DOHH2 (cell line): ENCODE data around the gene HMX2.

Source experiments
- H3F3A ChIP-seq: fragments of 200-600 bp; sonication (generic), shearing (Covaris generic); 2 replicates; pipeline ENCODE4 v1.6.0; 2016; ENCODE audit warnings: antibody characterized with exemption, mild to moderate bottlenecking; ENCODE audit not compliant: control insufficient read depth, insufficient read depth
- H3K27ac ChIP-seq: fragments of 200-600 bp; sonication (generic); 2 replicates; pipeline ENCODE4 v1.5.1; 2014; ENCODE audit warnings: low read depth, mild to moderate bottlenecking, low read length, moderate library complexity
- H3K27me3 ChIP-seq: fragments of 200-600 bp; sonication (generic); 2 replicates; pipeline ENCODE4 v1.6.1; 2014; ENCODE audit warnings: mild to moderate bottlenecking, low read length, mixed read lengths; ENCODE audit not compliant: control insufficient read depth
- H3K36me3 ChIP-seq: fragments of 200-600 bp; sonication (generic); 2 replicates; pipeline ENCODE4 v1.6.1; 2014; ENCODE audit warnings: mild to moderate bottlenecking, low read length, moderate library complexity, mixed read lengths; ENCODE audit not compliant: control insufficient read depth
- H3K4me1 ChIP-seq: fragments of 200-600 bp; sonication (generic); 2 replicates; pipeline ENCODE4 v1.6.1; 2014; ENCODE audit warnings: mild to moderate bottlenecking, low read length, mixed read lengths; ENCODE audit not compliant: control insufficient read depth
- H3K4me2 ChIP-seq: fragments of 200-600 bp; sonication (generic); 2 replicates; pipeline ENCODE4 v1.6.0; 2014; ENCODE audit warnings: mild to moderate bottlenecking, low read length, moderate library complexity
- H3K4me3 ChIP-seq: fragments of 200-600 bp; sonication (generic); 2 replicates; pipeline ENCODE4 v1.5.1; 2014; ENCODE audit warnings: mild to moderate bottlenecking, low read length, mixed read lengths
- H3K79me2 ChIP-seq: fragments of 200-600 bp; sonication (generic); 2 replicates; pipeline ENCODE4 v1.6.1; 2014; ENCODE audit warnings: mild to moderate bottlenecking, low read length, mixed read lengths; ENCODE audit not compliant: control insufficient read depth
- H3K9me2 ChIP-seq: fragments of 200-600 bp; sonication (generic); replicated peaks from 2 replicates; pipeline ENCODE4 v1.6.1; 2014; ENCODE audit warnings: mild to moderate bottlenecking, low read length, mixed read lengths; ENCODE audit not compliant: control insufficient read depth
- H3K9me3 ChIP-seq: fragments of 200-600 bp; sonication (generic); 2 replicates; pipeline ENCODE4 v1.6.1; 2014; ENCODE audit warnings: antibody characterized with exemption, low read length, mixed read lengths; ENCODE audit not compliant: control insufficient read depth, insufficient read depth
- H4K20me1 ChIP-seq: fragments of 200-600 bp; sonication (generic); 2 replicates; pipeline ENCODE4 v1.6.0; 2014; ENCODE audit warnings: low read depth, mild to moderate bottlenecking, antibody characterized with exemption, low read length, moderate library complexity; ENCODE audit not compliant: control insufficient read depth, insufficient read depth
- EZH2phosphoT487 ChIP-seq: fragments of 200-600 bp; sonication (generic); IDR thresholded peaks from 2 replicates; pipeline ENCODE4 v1.6.1; 2017; ENCODE audit warnings: borderline replicate concordance, mild to moderate bottlenecking, antibody characterized with exemption, low read length, moderate library complexity, mixed read lengths
- TF ChIP-seq, protein P1 (sequence below): fragments of 200-600 bp; sonication (generic); IDR thresholded peaks from one replicate; pipeline ENCODE4 v1.5.1; 2014; ENCODE audit warnings: antibody characterized with exemption, mild to moderate bottlenecking, low read depth, low read length; ENCODE audit not compliant: poor library complexity, severe bottlenecking

Gene HMX2

DNA sequence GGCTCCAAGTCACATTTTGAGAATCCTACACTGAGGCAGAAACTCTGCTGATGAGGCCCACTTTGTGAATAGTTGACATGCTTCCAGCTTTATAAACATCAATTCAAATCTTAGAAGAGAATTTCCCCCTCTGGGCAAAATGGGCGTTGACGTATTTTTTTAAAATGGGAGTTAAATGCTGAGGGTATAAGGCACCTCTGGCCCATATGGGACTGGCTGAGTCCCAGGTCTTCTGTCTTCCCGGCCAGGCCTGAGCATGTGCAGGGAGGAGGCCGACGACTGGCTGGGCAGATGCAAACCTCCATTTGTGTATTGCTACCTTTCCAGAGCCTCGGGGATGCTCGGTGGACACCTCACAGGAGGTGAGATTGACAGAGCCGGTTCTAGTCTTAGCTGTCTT lies 44.0 kb downstream of the HMX2 start:
- Histone ChIP-seq H3K36me3 (no peaks in the 10 kb centered on the region), H4K20me1 (no peaks in the 10 kb centered on the region), H3K9me2 (no peaks in the 10 kb centered on the region), H3K4me3 (no peak overlapping the region), H3K9me3 (no peaks in the 10 kb centered on the region), H3K4me2 (no peak overlapping the region), H3K79me2 (no peaks in the 10 kb centered on the region), H3K27me3 (no peaks in the 10 kb centered on the region), H3K4me1 (no peaks in the 10 kb centered on the region), H3K27ac (no peak overlapping the region), H3F3A (no peaks in the 10 kb centered on the region)
- TF ChIP-seq, protein P1, sequence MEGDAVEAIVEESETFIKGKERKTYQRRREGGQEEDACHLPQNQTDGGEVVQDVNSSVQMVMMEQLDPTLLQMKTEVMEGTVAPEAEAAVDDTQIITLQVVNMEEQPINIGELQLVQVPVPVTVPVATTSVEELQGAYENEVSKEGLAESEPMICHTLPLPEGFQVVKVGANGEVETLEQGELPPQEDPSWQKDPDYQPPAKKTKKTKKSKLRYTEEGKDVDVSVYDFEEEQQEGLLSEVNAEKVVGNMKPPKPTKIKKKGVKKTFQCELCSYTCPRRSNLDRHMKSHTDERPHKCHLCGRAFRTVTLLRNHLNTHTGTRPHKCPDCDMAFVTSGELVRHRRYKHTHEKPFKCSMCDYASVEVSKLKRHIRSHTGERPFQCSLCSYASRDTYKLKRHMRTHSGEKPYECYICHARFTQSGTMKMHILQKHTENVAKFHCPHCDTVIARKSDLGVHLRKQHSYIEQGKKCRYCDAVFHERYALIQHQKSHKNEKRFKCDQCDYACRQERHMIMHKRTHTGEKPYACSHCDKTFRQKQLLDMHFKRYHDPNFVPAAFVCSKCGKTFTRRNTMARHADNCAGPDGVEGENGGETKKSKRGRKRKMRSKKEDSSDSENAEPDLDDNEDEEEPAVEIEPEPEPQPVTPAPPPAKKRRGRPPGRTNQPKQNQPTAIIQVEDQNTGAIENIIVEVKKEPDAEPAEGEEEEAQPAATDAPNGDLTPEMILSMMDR: no peak
- no peak for TF ChIP-seq EZH2phosphoT487

DNA sequence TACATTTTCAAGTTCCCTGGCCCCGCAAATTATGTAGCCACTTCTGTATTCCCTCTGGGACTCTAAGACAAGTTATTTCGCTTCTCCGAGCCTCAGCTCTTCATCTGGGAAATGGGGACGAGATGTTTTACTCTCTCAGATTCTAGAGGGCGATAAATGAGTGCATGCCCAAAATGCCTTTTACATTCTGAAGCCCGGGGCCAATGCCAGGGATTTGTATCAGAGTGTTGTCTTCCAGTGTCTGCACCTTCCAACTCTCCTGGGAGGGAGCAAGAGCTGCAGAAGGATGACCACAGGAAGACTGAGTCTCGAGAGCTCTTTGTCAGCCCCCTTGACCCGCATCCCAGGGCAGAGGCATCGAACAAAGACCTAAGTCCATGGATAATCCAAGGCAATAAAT lies 46.1 kb downstream of the HMX2 start:
- Histone ChIP-seq H3K9me2 (no peaks in the 10 kb centered on the region), H3K36me3 (no peaks in the 10 kb centered on the region), H3K27me3 (no peaks in the 10 kb centered on the region), H3K4me3 (no peak overlapping the region), H3K9me3 (no peaks in the 10 kb centered on the region), H3F3A (no peaks in the 10 kb centered on the region), H3K79me2 (no peaks in the 10 kb centered on the region), H3K4me2 (no peak overlapping the region), H3K27ac (no peak overlapping the region), H4K20me1 (no peaks in the 10 kb centered on the region), H3K4me1 (no peaks in the 10 kb centered on the region)
- TF ChIP-seq, protein P1: no peak
- no peak for TF ChIP-seq EZH2phosphoT487
